GM06990 (cell line): Measurements from ENCODE around the gene AWAT1.
A peak's percentile ranks its signal among the peaks of the same experiment; 100 is the strongest.

ENCODE experiments used
- DNase-seq: peaks from one replicate; pipeline ENCODE4 v3.0.0-alpha.2; 2011; ENCODE audit not compliant: insufficient read length; ENCODE audit errors: extremely low read depth
- H3K27me3 ChIP-seq: replicated peaks from 2 replicates; pipeline ENCODE4 v1.6.0; 2011; ENCODE audit warnings: low read length; ENCODE audit not compliant: control insufficient read depth, insufficient read depth
- H3K36me3 ChIP-seq: 2 replicates; pipeline ENCODE4 v1.5.1; 2011; ENCODE audit warnings: low read length; ENCODE audit not compliant: control insufficient read depth, insufficient read depth
- H3K4me3 ChIP-seq: replicated peaks from 2 replicates; pipeline ENCODE4 v1.5.1; 2011; ENCODE audit warnings: low read depth, mild to moderate bottlenecking, control low read depth, low read length
- TF ChIP-seq, protein P1 (sequence below): IDR thresholded peaks from 2 replicates; pipeline ENCODE4 v1.5.1; 2011; ENCODE audit warnings: low read length, control low read depth, mild to moderate bottlenecking, inconsistent platforms; ENCODE audit not compliant: insufficient read depth, poor library complexity, severe bottlenecking

The AWAT1 gene

DNA sequence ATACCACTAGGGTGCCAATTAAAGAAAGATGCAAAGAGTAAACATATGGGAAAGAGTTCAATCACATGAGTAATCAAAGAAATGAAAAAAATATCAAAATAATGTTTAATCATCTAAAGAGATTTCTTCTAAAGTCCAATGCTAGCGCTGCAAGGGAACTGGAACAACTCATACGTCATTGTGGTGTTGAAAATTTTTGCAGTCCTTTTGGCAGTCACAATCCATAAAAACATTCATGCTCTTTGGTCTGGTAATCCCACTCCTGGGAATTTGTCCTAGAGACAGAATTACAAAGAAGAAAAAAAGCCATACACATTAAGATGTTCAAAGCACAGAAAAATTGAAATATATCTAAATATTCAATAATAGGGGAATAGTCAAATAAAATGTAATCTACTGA lies 21.0 kb downstream of the AWAT1 start:
- Histone ChIP-seq H3K36me3 (no peaks in the 10 kb centered on the region), H3K27me3 (no peaks in the 10 kb centered on the region), H3K4me3 (no peak overlapping the region)
- TF ChIP-seq, protein P1, sequence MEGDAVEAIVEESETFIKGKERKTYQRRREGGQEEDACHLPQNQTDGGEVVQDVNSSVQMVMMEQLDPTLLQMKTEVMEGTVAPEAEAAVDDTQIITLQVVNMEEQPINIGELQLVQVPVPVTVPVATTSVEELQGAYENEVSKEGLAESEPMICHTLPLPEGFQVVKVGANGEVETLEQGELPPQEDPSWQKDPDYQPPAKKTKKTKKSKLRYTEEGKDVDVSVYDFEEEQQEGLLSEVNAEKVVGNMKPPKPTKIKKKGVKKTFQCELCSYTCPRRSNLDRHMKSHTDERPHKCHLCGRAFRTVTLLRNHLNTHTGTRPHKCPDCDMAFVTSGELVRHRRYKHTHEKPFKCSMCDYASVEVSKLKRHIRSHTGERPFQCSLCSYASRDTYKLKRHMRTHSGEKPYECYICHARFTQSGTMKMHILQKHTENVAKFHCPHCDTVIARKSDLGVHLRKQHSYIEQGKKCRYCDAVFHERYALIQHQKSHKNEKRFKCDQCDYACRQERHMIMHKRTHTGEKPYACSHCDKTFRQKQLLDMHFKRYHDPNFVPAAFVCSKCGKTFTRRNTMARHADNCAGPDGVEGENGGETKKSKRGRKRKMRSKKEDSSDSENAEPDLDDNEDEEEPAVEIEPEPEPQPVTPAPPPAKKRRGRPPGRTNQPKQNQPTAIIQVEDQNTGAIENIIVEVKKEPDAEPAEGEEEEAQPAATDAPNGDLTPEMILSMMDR: no peak
- DNase-seq: no peak

DNA sequence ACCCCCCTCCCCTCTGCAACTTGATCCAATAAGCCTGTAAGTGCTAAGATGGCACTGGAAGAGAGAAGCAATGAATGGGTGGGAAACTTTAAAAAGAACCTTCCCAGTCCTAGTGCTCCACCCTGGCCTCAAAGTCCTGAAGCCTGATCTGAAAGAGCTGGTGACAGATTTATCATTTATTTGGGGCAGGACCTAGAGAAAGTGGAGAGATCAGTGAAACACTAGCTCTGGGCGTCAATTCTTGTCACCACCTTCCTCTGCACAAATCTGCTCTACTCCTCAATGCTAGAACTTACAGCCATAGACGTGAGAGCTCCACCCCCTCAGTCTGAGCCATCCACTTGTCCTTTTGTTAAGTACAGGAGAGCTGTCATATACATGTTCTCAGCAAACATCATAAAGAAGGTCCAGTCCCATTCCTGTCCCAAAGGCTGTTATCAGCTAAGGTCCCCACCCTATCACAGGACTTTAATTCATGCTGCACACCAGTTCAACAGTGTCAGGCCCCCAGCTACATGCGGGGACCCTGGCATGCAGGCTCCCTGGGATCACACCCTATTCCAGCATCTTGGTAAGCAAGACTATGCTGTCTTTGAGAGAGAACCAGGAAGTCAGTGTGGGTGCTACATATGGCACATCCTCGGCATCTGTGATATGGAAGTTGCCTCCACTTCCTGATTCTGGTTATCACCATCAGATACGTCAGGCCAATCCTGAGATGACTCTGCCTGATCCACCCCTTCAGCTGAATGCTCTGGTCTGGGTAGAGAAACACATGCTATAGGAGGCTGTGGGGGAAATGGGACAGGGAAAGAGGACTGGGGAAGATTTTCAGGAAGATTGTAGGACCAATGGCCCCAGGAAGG lies 23.2 kb downstream of the AWAT1 start:
- Histone ChIP-seq H3K4me3 (no peak overlapping the region), H3K36me3 (no peaks in the 10 kb centered on the region), H3K27me3 (no peaks in the 10 kb centered on the region)
- TF ChIP-seq, protein P1: no peak
- no peak for DNase-seq

DNA sequence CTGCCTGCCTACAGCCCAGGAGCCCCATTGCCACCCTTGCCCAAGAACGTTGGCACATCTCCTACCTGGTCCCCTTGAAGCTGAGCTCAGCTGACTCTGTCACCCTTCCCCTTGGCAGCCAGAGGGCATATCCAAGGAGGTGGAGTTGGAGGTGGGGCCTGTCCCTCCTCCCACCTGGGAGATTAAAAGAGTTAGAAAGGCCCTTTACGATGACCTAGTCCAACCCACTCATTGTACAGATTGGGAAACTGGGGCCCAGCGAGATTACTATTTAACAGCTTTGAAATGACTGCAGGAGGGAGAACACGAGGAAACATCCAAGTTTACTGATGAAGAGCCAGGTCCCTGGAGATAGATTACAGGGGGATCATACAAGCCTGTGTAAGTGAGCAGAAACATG lies 25.6 kb downstream of the AWAT1 start, which contains the start of gene P2RY4:
P2RY4 (minus strand) TSS at position 101 of the 400 bp plus-strand sequence. CDS start 580 bp downstream, outside the sequence.
- TF ChIP-seq, protein P1: no peak
- Histone ChIP-seq H3K36me3 (no peaks in the 10 kb centered on the region), H3K4me3 (no peak within 1 kb of the TSS), H3K27me3 (no peaks in the 10 kb centered on the region)
- DNase-seq: no peak

DNA sequence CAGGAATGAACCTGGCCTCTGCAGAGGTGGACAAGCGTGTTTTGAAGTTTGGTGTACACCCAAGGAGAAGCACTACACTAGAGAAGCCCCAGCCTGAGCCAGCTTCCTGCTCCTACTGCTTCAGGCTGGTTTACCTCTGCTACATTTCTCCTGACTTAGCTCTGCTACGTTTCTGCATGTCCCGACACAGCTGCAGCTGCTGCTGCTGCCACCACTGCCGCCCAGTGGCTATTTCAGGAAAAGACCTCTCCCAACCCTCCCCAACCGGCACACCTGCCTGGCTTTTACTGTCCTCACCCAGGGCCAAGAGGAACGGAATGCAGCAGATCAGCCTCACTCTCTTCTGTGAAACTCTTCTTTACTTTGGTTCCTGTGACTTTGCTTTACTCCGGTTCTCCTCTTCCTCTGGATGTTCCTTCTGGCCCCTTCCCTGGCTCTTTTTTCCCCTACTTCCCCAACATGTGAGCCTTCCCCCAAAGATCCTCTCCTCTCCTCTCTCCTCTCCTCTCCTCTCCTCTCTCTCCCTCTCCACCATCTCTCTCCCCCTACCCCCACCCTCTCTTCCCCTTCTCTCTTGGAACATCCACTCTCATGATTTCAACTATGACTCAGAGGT lies 28.6 kb downstream of the AWAT1 start:
- no peaks in the 10 kb centered on the region for H3K36me3 ChIP-seq
- DNase-seq: peak; percentile 21
- no peaks in the 10 kb centered on the region for H3K27me3 ChIP-seq
- H3K4me3 ChIP-seq: no peak overlapping the region
- TF ChIP-seq, protein P1: peak; percentile 67

DNA sequence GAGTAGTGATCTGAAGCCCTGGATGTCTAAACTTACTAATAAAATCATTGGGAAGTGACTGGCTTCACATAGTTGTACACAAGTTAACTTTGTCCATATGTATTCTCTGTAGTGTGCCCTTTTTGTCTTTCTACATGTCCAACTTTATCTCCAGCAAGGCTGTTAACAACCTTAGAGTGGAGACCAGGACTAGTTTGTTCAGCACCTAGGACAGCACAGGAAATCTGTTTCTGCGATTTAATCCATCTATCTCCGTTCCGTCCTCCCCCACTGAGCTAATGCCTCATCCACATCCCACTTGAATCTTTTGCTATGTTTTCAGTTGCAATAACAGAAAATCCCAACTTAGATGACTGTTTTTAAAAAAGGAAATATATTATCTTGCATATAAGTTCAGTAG lies 30.3 kb downstream of the AWAT1 start:
- H3K27me3 ChIP-seq: no peaks in the 10 kb centered on the region
- H3K36me3 ChIP-seq: no peaks in the 10 kb centered on the region
- no peak overlapping the region for H3K4me3 ChIP-seq
- DNase-seq: no peak
- TF ChIP-seq, protein P1: no peak
